IMR-90 (cell line): ENCODE results near the gene ARHGAP10. TPM values are rescaled to one million over a fixed set of nuclear protein-coding genes. Genes with fewer than 3 reads are reported as not detected.

Experiments used
- ATAC-seq: fragments of 200-7000 bp; cut with Tn5 transposase; 2 replicates; pipeline ENCODE4 v1.9.1; 2020; ENCODE audit warnings: low read depth, mild to moderate bottlenecking, moderate library complexity
- BruUV-seq: library from RNA; stranded (reverse); fragments of 400-500 nt; replicated peaks from 2 replicates; lab custom pipeline; 2021; lab: Mats Ljungman, UMichigan
- CTCF ChIA-PET: fragments of 300-600 bp; formaldehyde crosslinking; extraction: SDS; loops from one replicate; lab custom pipeline; 2021; ENCODE audit warnings: antibody characterized with exemption; lab: Yijun Ruan, JAX
- POLR2A ChIA-PET: fragments of 300-600 bp; sonication (Branson Sonifier 250); formaldehyde crosslinking; loops from one replicate; lab custom pipeline; 2022; ENCODE audit warnings: antibody characterized with exemption; ENCODE audit not compliant: unreplicated experiment; lab: Charles Lee
- DNase-seq: peaks from one replicate; pipeline ENCODE4 v3.0.0; 2013
- H2AFZ ChIP-seq: replicated peaks from 2 replicates; pipeline ENCODE3; 2013; ENCODE audit warnings: low read length, mild to moderate bottlenecking; ENCODE audit not compliant: poor library complexity
- H2AK5ac ChIP-seq: 2 replicates; pipeline ENCODE4 v1.6.1; 2013; ENCODE audit warnings: low read depth, low read length, inconsistent platforms
- H2AK9ac ChIP-seq: replicated peaks from 2 replicates; pipeline ENCODE3; 2013; ENCODE audit warnings: mild to moderate bottlenecking, low read depth, low read length, moderate library complexity; ENCODE audit not compliant: poor library complexity
- H2BK120ac ChIP-seq: 2 replicates; pipeline ENCODE4 v1.6.1; 2013; ENCODE audit warnings: low read depth, low read length, inconsistent platforms
- H2BK15ac ChIP-seq: 3 replicates; pipeline ENCODE4 v1.6.1; 2013; ENCODE audit warnings: low read depth, low read length, inconsistent platforms
- H2BK20ac ChIP-seq: 2 replicates; pipeline ENCODE4 v1.6.1; 2013; ENCODE audit warnings: low read depth, mild to moderate bottlenecking, inconsistent platforms, low read length, moderate library complexity
- H2BK5ac ChIP-seq: 2 replicates; pipeline ENCODE4 v1.6.1; 2013; ENCODE audit warnings: mild to moderate bottlenecking, low read depth, low read length, inconsistent platforms; ENCODE audit not compliant: poor library complexity, severe bottlenecking
- H3K14ac ChIP-seq: replicated peaks from 2 replicates; pipeline ENCODE4 v1.6.1; 2013; ENCODE audit warnings: low read depth, low read length, inconsistent platforms
- H3K18ac ChIP-seq: 2 replicates; pipeline ENCODE4 v1.6.1; 2013; ENCODE audit warnings: low read depth, low read length, control low read depth
- H3K23ac ChIP-seq: 2 replicates; pipeline ENCODE4 v1.6.1; 2013; ENCODE audit warnings: low read depth, low read length, inconsistent platforms
- H3K27ac ChIP-seq: 2 replicates; pipeline ENCODE4 v1.5.1; 2013; ENCODE audit warnings: mild to moderate bottlenecking, control low read depth, low read length; ENCODE audit not compliant: insufficient read depth
- H3K27me3 ChIP-seq: 2 replicates; pipeline ENCODE4 v1.6.1; 2013; ENCODE audit warnings: low read length; ENCODE audit not compliant: control insufficient read depth, insufficient read depth
- H3K36me3 ChIP-seq: 2 replicates; pipeline ENCODE4 v1.6.1; 2013; ENCODE audit warnings: low read length, mixed read lengths; ENCODE audit not compliant: control insufficient read depth, insufficient read depth
- H3K4ac ChIP-seq: 2 replicates; pipeline ENCODE4 v1.6.1; 2013; ENCODE audit warnings: low read depth, low read length, inconsistent platforms
- H3K4me1 ChIP-seq: 2 replicates; pipeline ENCODE4 v1.6.1; 2013; ENCODE audit warnings: low read length, mixed read lengths; ENCODE audit not compliant: control insufficient read depth, insufficient read depth
- H3K4me2 ChIP-seq: 2 replicates; pipeline ENCODE4 v1.6.1; 2013; ENCODE audit warnings: low read depth, mild to moderate bottlenecking, control low read depth, low read length, moderate library complexity
- H3K4me3 ChIP-seq: 2 replicates; pipeline ENCODE4 v1.5.1; 2013; ENCODE audit warnings: low read depth, mild to moderate bottlenecking, control low read depth, low read length, moderate library complexity; ENCODE audit not compliant: insufficient read depth
- H3K56ac ChIP-seq: 2 replicates; pipeline ENCODE4 v1.6.1; 2013; ENCODE audit warnings: low read length, inconsistent platforms; ENCODE audit not compliant: insufficient read depth; ENCODE audit errors: extremely low read depth
- H3K79me1 ChIP-seq, 2 experiments: 2 replicates each; pipeline ENCODE4 v1.6.1; 2013; ENCODE audit warnings: low read length in 2 of 2, inconsistent platforms in 1 of 2, low read depth in 1 of 2
- H3K9ac ChIP-seq: 2 replicates; pipeline ENCODE4 v1.6.1; 2013; ENCODE audit warnings: low read depth, low read length, control low read depth
- H3K9me1 ChIP-seq: 2 replicates; pipeline ENCODE4 v1.6.1; 2013; ENCODE audit warnings: low read length, inconsistent platforms; ENCODE audit not compliant: insufficient read depth
- H3K9me3 ChIP-seq: 2 replicates; pipeline ENCODE4 v1.6.1; 2013; ENCODE audit warnings: low read length; ENCODE audit not compliant: control insufficient read depth, insufficient read depth
- H4K20me1 ChIP-seq: 2 replicates; pipeline ENCODE4 v1.6.1; 2013; ENCODE audit warnings: low read length, inconsistent platforms; ENCODE audit not compliant: insufficient read depth
- H4K5ac ChIP-seq: 2 replicates; pipeline ENCODE4 v1.6.1; 2013; ENCODE audit warnings: mild to moderate bottlenecking, low read depth, low read length, control low read depth
- H4K8ac ChIP-seq, 2 experiments: 2 replicates each; pipeline ENCODE4 v1.6.1; 2013; ENCODE audit warnings: low read depth in 2 of 2, low read length in 2 of 2, control low read depth in 1 of 2, inconsistent platforms in 1 of 2
- H4K91ac ChIP-seq: 2 replicates; pipeline ENCODE4 v1.6.1; 2013; ENCODE audit warnings: low read depth, low read length, inconsistent platforms; ENCODE audit not compliant: insufficient read depth
- BHLHE40 ChIP-seq: fragments of 150-350 bp; IDR thresholded peaks from 2 replicates; pipeline ENCODE4 v1.6.1; 2016; ENCODE audit warnings: mild to moderate bottlenecking, low read depth, low read length
- CHD1 ChIP-seq: IDR thresholded peaks from 2 replicates; pipeline ENCODE4 v1.6.1; 2012; ENCODE audit warnings: low read depth, low read length, improper control_type of control experiment
- MAFK ChIP-seq: IDR thresholded peaks from 2 replicates; pipeline ENCODE4 v1.6.1; 2012; ENCODE audit warnings: low read depth, low read length, improper control_type of control experiment
- POLR2A ChIP-seq: IDR thresholded peaks from 2 replicates; pipeline ENCODE4 v1.6.1; 2012; ENCODE audit warnings: mild to moderate bottlenecking, low read depth, low read length
- RFX5 ChIP-seq: IDR thresholded peaks from 2 replicates; pipeline ENCODE4 v1.8.0; 2012; ENCODE audit warnings: low read depth, mild to moderate bottlenecking, low read length, moderate library complexity
- WGBS, 2 experiments: methylation state at CpG; one replicate each; pipeline versions ENCODE4 v1.1.5 to v1.1.7; 2013; ENCODE audit warnings: missing lambda C conversion rate in 2 of 2; ENCODE audit not compliant: insufficient read length in 1 of 2; ENCODE audit errors: extremely low coverage in 2 of 2; 5-methylcytosine and 5-hydroxymethylcytosine counted together
- dilution Hi-C: fragments of 300-500 bp; cut with HindIII; formaldehyde crosslinking; loops from one replicate; pipeline ENCODE4 v1.14.3; 2018; ENCODE audit warnings: low sequenced_read_pairs; ENCODE audit not compliant: unreplicated experiment
- in situ Hi-C: fragments of 300-500 bp; cut with MboI; formaldehyde crosslinking; loops from 3 replicates; pipeline ENCODE4 v1.14.3; 2019; ENCODE audit warnings: low sequenced_read_pairs, inconsistent platforms, mixed read lengths
- intact Hi-C: fragments of 100-400 bp; cut with micrococcal nuclease; formaldehyde crosslinking; loops from 2 replicates; pipeline ENCODE4 v1.10.0; 2022
- polyA plus RNA-seq, 3 experiments: library from polyadenylated mRNA; depleted of rRNA; stranded (reverse); fragments of >200 nt; gene quantifications; 2 replicates each; pipeline ENCODE4 v1.2.3, GENCODE V29; 2012; ENCODE audit warnings: low replicate concordance in 1 of 3
- total RNA-seq: library from RNA; depleted of rRNA; stranded (reverse); fragments of >200 nt; gene quantifications from 2 replicates; pipeline ENCODE4 v1.2.3, GENCODE V29; 2012

Gene ARHGAP10
- total and polyA plus RNA-seq, 2 of the 4 experiments (the other 2 are of a cell fraction), result 27.1 to 29.4 TPM

GRCh38 chr4:147770831-147771230 is 38.9 kb downstream of the ARHGAP10 start:
- DNase-seq, result no peak
- BruUV-seq, result no TSS peak
- H2AFZ ChIP-seq, result no peak overlapping the region
- no peak overlapping the region; the same call in 1 of the 2 replicates for H3K18ac ChIP-seq
- H3K56ac ChIP-seq, result no peak overlapping the region
- peaks cover 11% of the 10 kb centered on the region for H3K9me1 ChIP-seq
- H2BK15ac ChIP-seq, result peak overlapping the region; percentile 33; the same call in 2 of the 3 replicates
- peak overlapping the region; percentile 57 for H3K14ac ChIP-seq
- no peaks in the 10 kb centered on the region for H3K9me3 ChIP-seq
- H2BK120ac ChIP-seq, result peak overlapping the region; percentile 35; the same call in 1 of the 2 replicates
- no peak overlapping the region for H3K27ac ChIP-seq
- H2BK20ac ChIP-seq, result peak overlapping the region; percentile 49; the same call in 1 of the 2 replicates
- peak overlapping the region; percentile 1 for H2BK5ac ChIP-seq
- H3K9ac ChIP-seq, result no peak overlapping the region
- ChIA-PET POLR2A (no interaction called here), CTCF (no interaction called here)
- dilution Hi-C loops (no loop called here), in situ Hi-C loops (no loop called here), intact Hi-C loops (loop anchor here (5.0 kb wide), 2 partner anchors 39 to 71 kb away; partner anchors contain the start of gene ARHGAP10)
- 0 out of 2 replicates have a peak overlapping the region, but pooled peaks have one; percentile 78 for H3K23ac ChIP-seq
- H3K27me3 ChIP-seq, result no peaks in the 10 kb centered on the region
- H4K8ac ChIP-seq, result peak overlapping the region in 1 of 2 experiments; percentile 32; a peak in 2 of 4 replicates
- peak overlapping the region; percentile 9 for H3K4ac ChIP-seq
- no peak overlapping the region for H3K4me2 ChIP-seq
- H4K5ac ChIP-seq, result peak overlapping the region; percentile 52; the same call in 1 of the 2 replicates
- no peak overlapping the region for H2AK9ac ChIP-seq
- WGBS, 2 experiments, result 94% methylated on average over 2 of the region's 2 CpGs; no CpG with 5 or more reads in 1 of the 2 experiments
- H4K20me1 ChIP-seq, result peaks cover 18% of the 10 kb centered on the region
- no peaks in the 10 kb centered on the region; the same call in 1 of the 2 replicates for H3K36me3 ChIP-seq
- H4K91ac ChIP-seq, result peak overlapping the region; percentile 35; the same call in 1 of the 2 replicates
- ATAC-seq, result no peak
- peak overlapping the region; percentile 58 for H2AK5ac ChIP-seq
- peaks cover 16 to 59% of the 10 kb centered on the region in 2 experiments for H3K79me1 ChIP-seq
- H3K4me3 ChIP-seq, result no peak overlapping the region
- TF ChIP-seq CHD1 (no peak), BHLHE40 (no peak), MAFK (no peak), RFX5 (no peak), POLR2A (no peak)
- peaks cover 22% of the 10 kb centered on the region for H3K4me1 ChIP-seq
